ENCODE measurements around the gene KCNK17. TPM values are rescaled to one million over a fixed set of nuclear protein-coding genes. Genes with fewer than 3 reads are reported as not detected.

Gene KCNK17
- total and polyA plus RNA-seq, 4 donors = 2.6 to 6.0 (median 3.4) TPM

GRCh38 chr6:39302669-39303424 is 11.4 kb downstream of the KCNK17 start:
- no peak overlapping the region for H3K9ac ChIP-seq (ENCODE audit: insufficient read depth in 1 of 2, low read length in 2 of 2)
- no peak overlapping the region for H3K4me3 ChIP-seq
- H3K27ac ChIP-seq (ENCODE audit: low read depth in 1 of 2, low read length in 1 of 2) = no peak overlapping the region
- ATAC-seq (ENCODE audit: insufficient read depth, low FRiP score) = peak; percentile 95
- H3K9me3 ChIP-seq (ENCODE audit: control insufficient read depth in 4 of 4, insufficient read depth in 3 of 4, low read length in 3 of 4) = peaks cover 0 to 2% (median 0%) of the 10 kb centered on the region in 4 donors
- TF ChIP-seq CTCF (IDR thresholded peaks at IDR 0.05; ENCODE audit: control extremely low read depth, extremely low read depth) = peak; percentile 95
- WGBS, 2 donors = 9% methylated on average over 11 of the region's 11 CpGs
- peak; percentile 82 to 87 (median 84) for DNase-seq
- H3K36me3 ChIP-seq (ENCODE audit: control insufficient read depth in 4 of 4, insufficient read depth in 4 of 4, low read length in 4 of 4) = no peaks in the 10 kb centered on the region
- no peaks in the 10 kb centered on the region for H3K27me3 ChIP-seq (ENCODE audit: control insufficient read depth in 3 of 3, insufficient read depth in 3 of 3, low read length in 2 of 3)
- H3K4me1 ChIP-seq (ENCODE audit: control insufficient read depth in 5 of 5, insufficient read depth in 5 of 5, low read length in 5 of 5) = peaks cover 0 to 5% (median 0%) of the 10 kb centered on the region in 5 donors

GRCh38 chr6:39302011-39302410 is 12.2 kb downstream of the KCNK17 start:
- no peak overlapping the region for H3K4me3 ChIP-seq
- WGBS, 2 donors = 92 to 97% methylated on average over 2 of the region's 2 CpGs
- no peaks in the 10 kb centered on the region for H3K36me3 ChIP-seq (ENCODE audit: control insufficient read depth in 4 of 4, insufficient read depth in 4 of 4, low read length in 4 of 4)
- TF ChIP-seq CTCF (IDR thresholded peaks at IDR 0.05; ENCODE audit: control extremely low read depth, extremely low read depth) = no peak
- peaks cover 0 to 2% (median 0%) of the 10 kb centered on the region in 4 donors for H3K9me3 ChIP-seq (ENCODE audit: control insufficient read depth in 4 of 4, insufficient read depth in 3 of 4, low read length in 3 of 4)
- no peak for DNase-seq
- no peak for ATAC-seq (ENCODE audit: insufficient read depth, low FRiP score)
- no peak overlapping the region for H3K9ac ChIP-seq (ENCODE audit: insufficient read depth in 1 of 2, low read length in 2 of 2)
- H3K27ac ChIP-seq (ENCODE audit: low read depth in 1 of 2, low read length in 1 of 2) = no peak overlapping the region
- peaks cover 0 to 8% (median 1%) of the 10 kb centered on the region in 5 donors for H3K4me1 ChIP-seq (ENCODE audit: control insufficient read depth in 5 of 5, insufficient read depth in 5 of 5, low read length in 5 of 5)
- no peaks in the 10 kb centered on the region for H3K27me3 ChIP-seq (ENCODE audit: control insufficient read depth in 3 of 3, insufficient read depth in 3 of 3, low read length in 2 of 3)

- DNase-seq (no peak), ATAC-seq (ENCODE audit: insufficient read depth, low FRiP score) (no peak)
- H3K27me3 ChIP-seq (ENCODE audit: control insufficient read depth in 3 of 3, insufficient read depth in 3 of 3, low read length in 2 of 3) = no peaks in the 10 kb centered on the region
- no peak overlapping the region for H3K27ac ChIP-seq (ENCODE audit: low read depth in 1 of 2, low read length in 1 of 2)
- H3K4me1 ChIP-seq (ENCODE audit: control insufficient read depth in 5 of 5, insufficient read depth in 5 of 5, low read length in 5 of 5) = peaks cover 0 to 12% (median 2%) of the 10 kb centered on the region in 5 donors
- peaks cover 0 to 2% (median 0%) of the 10 kb centered on the region in 4 donors for H3K9me3 ChIP-seq (ENCODE audit: control insufficient read depth in 4 of 4, insufficient read depth in 3 of 4, low read length in 3 of 4)
- H3K4me3 ChIP-seq = no peak overlapping the region
- TF ChIP-seq CTCF (IDR thresholded peaks at IDR 0.05; ENCODE audit: control extremely low read depth, extremely low read depth) = no peak
- H3K9ac ChIP-seq (ENCODE audit: insufficient read depth in 1 of 2, low read length in 2 of 2) = no peak overlapping the region
- WGBS, 2 donors = 78 to 79% methylated on average over 7 of the region's 7 CpGs
- no peaks in the 10 kb centered on the region for H3K36me3 ChIP-seq (ENCODE audit: control insufficient read depth in 4 of 4, insufficient read depth in 4 of 4, low read length in 4 of 4)
Observed at GRCh38 chr6:39301606-39302005, 12.6 kb downstream of the KCNK17 start.

All from lung (tissue), 12 donors.